HepG2 (cell line): Measurements from ENCODE around the gene DOCK9. TPM values are rescaled to one million over a fixed set of nuclear protein-coding genes. Genes with fewer than 3 reads are reported as not detected.

Experiments used
- ATAC-seq: fragments of 200-7000 bp; cut with Tn5 transposase; 3 replicates; pipeline ENCODE4 v1.9.1; 2020; ENCODE audit warnings: mild to moderate bottlenecking, moderate library complexity
- BruUV-seq: library from RNA; stranded (reverse); fragments of 400-500 nt; replicated peaks from 2 replicates; lab custom pipeline; 2021; lab: Mats Ljungman, UMichigan
- CTCF ChIA-PET: fragments of 300-600 bp; formaldehyde crosslinking; extraction: SDS; loops from one replicate; lab custom pipeline; 2021; ENCODE audit warnings: low total read pairs, inconsistent platforms, low intra/inter-chr PET ratio; lab: Yijun Ruan, JAX
- POLR2A ChIA-PET: fragments of 350-600 bp; sonication (Branson Sonifier 250); formaldehyde crosslinking; loops from one replicate; lab custom pipeline; 2020; ENCODE audit warnings: antibody characterized with exemption, inconsistent platforms; lab: Yijun Ruan, JAX
- DNase-seq: peaks from one replicate; pipeline ENCODE4 v3.0.0-alpha.2; 2015; ENCODE audit warnings: low spot score
- FAIRE-seq: peaks from 3 replicates; lab custom pipeline; 2011; peaks lifted over from hg19 to GRCh38; lab: Jason Lieb, UNC
- H2AFZ ChIP-seq: one replicate; pipeline ENCODE4 v1.6.1; 2011; ENCODE audit warnings: low read length, inconsistent platforms
- H3K27ac ChIP-seq: fragments of 300-600 bp; 3 replicates; pipeline ENCODE4 v1.8.0; 2011; ENCODE audit warnings: mixed run types, mild to moderate bottlenecking, mixed read lengths, low read length, inconsistent platforms; ENCODE audit not compliant: insufficient read depth; ENCODE audit errors: extremely low read length
- H3K27me3 ChIP-seq, 2 experiments: fragments of 200-600 bp in 1 of 2; 2 replicates in 1 of 2; 3 replicates in 1 of 2; pipeline versions ENCODE4 v1.6.0 to v1.8.0; 2011; ENCODE audit warnings: low read length in 2 of 2, mild to moderate bottlenecking in 2 of 2, moderate library complexity in 2 of 2, inconsistent platforms in 1 of 2; ENCODE audit not compliant: insufficient read depth in 2 of 2, control insufficient read depth in 1 of 2
- H3K36me3 ChIP-seq, 2 experiments: fragments of 200-600 bp in 1 of 2; replicated peaks in 1 of 2; 2 replicates in 1 of 2; 3 replicates in 1 of 2; pipeline versions ENCODE4 v1.5.1 to v1.8.0; 2011; ENCODE audit warnings: low read length in 2 of 2, inconsistent platforms in 1 of 2; ENCODE audit not compliant: insufficient read depth in 2 of 2, control insufficient read depth in 1 of 2
- H3K4me1 ChIP-seq: 2 replicates; pipeline ENCODE4 v1.5.1; 2012; ENCODE audit warnings: low read length, inconsistent platforms; ENCODE audit not compliant: insufficient read depth
- H3K4me2 ChIP-seq: 2 replicates; pipeline ENCODE4 v1.6.0; 2011; ENCODE audit warnings: low read depth, low read length, inconsistent platforms
- H3K4me3 ChIP-seq, 3 experiments: fragments of 200-600 bp in 1 of 3; sonication (generic), shearing (Covaris generic) in 1 of 3; replicated peaks in 1 of 3; 2 replicates each; pipeline ENCODE4 v1.5.1; 2011 to 2016; ENCODE audit warnings: low read length in 3 of 3, inconsistent platforms in 2 of 3, low read depth in 2 of 3, mild to moderate bottlenecking in 2 of 3, control low read depth in 1 of 3, mixed read lengths in 1 of 3; ENCODE audit not compliant: insufficient read depth in 1 of 3
- H3K79me2 ChIP-seq: one replicate; pipeline ENCODE4 v1.6.1; 2011; ENCODE audit warnings: low read length, inconsistent platforms; ENCODE audit not compliant: insufficient read depth
- H3K9ac ChIP-seq: 2 replicates; pipeline ENCODE4 v1.6.0; 2011; ENCODE audit warnings: mild to moderate bottlenecking, low read depth, low read length, inconsistent platforms; ENCODE audit not compliant: insufficient read depth
- H3K9me3 ChIP-seq: 2 replicates; pipeline ENCODE4 v1.5.1; 2012; ENCODE audit warnings: mild to moderate bottlenecking, low read length
- H4K20me1 ChIP-seq: 2 replicates; pipeline ENCODE4 v1.6.0; 2011; ENCODE audit warnings: inconsistent platforms, mild to moderate bottlenecking, low read length, moderate library complexity; ENCODE audit not compliant: insufficient read depth
- AGO2 ChIP-seq: fragments of 200-400 bp; formaldehyde crosslinking; optimal IDR thresholded peaks from 2 replicates; pipeline ENCODE3; 2017; ENCODE audit warnings: mild to moderate bottlenecking, low read depth, low read length, moderate library complexity
- CCDC6 ChIP-seq: sonication (generic); formaldehyde crosslinking; IDR thresholded peaks from 2 replicates; pipeline ENCODE4 v1.8.1; 2022; ENCODE audit warnings: mild to moderate bottlenecking, missing genetic modification reagents, moderate library complexity
- CREM ChIP-seq, 2 experiments: sonication (generic) in 1 of 2; formaldehyde crosslinking in 1 of 2; IDR thresholded peaks; 2 replicates each; pipeline versions ENCODE4 v1.4.0 to v1.6.1; 2016 to 2020; ENCODE audit warnings: antibody characterized with exemption in 1 of 2, mild to moderate bottlenecking in 1 of 2, missing genetic modification reagents in 1 of 2
- E2F5 ChIP-seq: sonication (generic); formaldehyde crosslinking; conservative IDR thresholded peaks from 2 replicates; pipeline ENCODE4 v1.4.0; 2020; ENCODE audit warnings: missing genetic modification reagents
- FIP1L1 ChIP-seq: fragments of 200-400 bp; formaldehyde crosslinking; IDR thresholded peaks from 2 replicates; pipeline ENCODE4 v1.6.1; 2018; ENCODE audit warnings: low read depth, mild to moderate bottlenecking, low read length, moderate library complexity, borderline replicate concordance; ENCODE audit not compliant: insufficient read depth
- GFI1 ChIP-seq: sonication (generic); formaldehyde crosslinking; IDR thresholded peaks from 2 replicates; pipeline ENCODE4 v1.5.0; 2020; ENCODE audit warnings: missing genetic modification reagents, mild to moderate bottlenecking, borderline replicate concordance
- KLF13 ChIP-seq: sonication (generic); formaldehyde crosslinking; IDR thresholded peaks from 2 replicates; pipeline ENCODE4 v1.4.0; 2020; ENCODE audit warnings: mild to moderate bottlenecking, missing genetic modification reagents
- SRSF4 ChIP-seq: fragments of 200-400 bp; formaldehyde crosslinking; IDR thresholded peaks from one replicate; pipeline ENCODE4 v1.6.1; 2018; ENCODE audit warnings: mild to moderate bottlenecking, low read depth, low read length, moderate library complexity; ENCODE audit not compliant: poor library complexity, severe bottlenecking
- XRCC5 ChIP-seq: fragments of 200-400 bp; formaldehyde crosslinking; optimal IDR thresholded peaks from 2 replicates; pipeline ENCODE3; 2017; ENCODE audit warnings: mild to moderate bottlenecking, low read length
- ZBTB38 ChIP-seq: sonication (generic); formaldehyde crosslinking; IDR thresholded peaks from 2 replicates; pipeline ENCODE4 v1.5.1; 2020; ENCODE audit warnings: mild to moderate bottlenecking, missing genetic modification reagents
- ZBTB42 ChIP-seq: sonication (generic); formaldehyde crosslinking; IDR thresholded peaks from 2 replicates; pipeline ENCODE4 v1.5.0; 2020; ENCODE audit warnings: mild to moderate bottlenecking, missing genetic modification reagents
- ZBTB49 ChIP-seq: sonication (generic); formaldehyde crosslinking; IDR thresholded peaks from 2 replicates; pipeline ENCODE4 v1.4.0; 2020; ENCODE audit warnings: missing genetic modification reagents, borderline replicate concordance
- ZKSCAN8 ChIP-seq: IDR thresholded peaks from 2 replicates; pipeline ENCODE4 v1.6.1; 2016; ENCODE audit warnings: borderline replicate concordance, missing genetic modification reagents, missing compliant biosample characterization
- ZNF138 ChIP-seq: sonication (generic); formaldehyde crosslinking; IDR thresholded peaks from 2 replicates; pipeline ENCODE4 v1.5.0; 2020; ENCODE audit warnings: mild to moderate bottlenecking, low read depth, missing genetic modification reagents
- ZNF552 ChIP-seq: sonication (generic); formaldehyde crosslinking; IDR thresholded peaks from 2 replicates; pipeline ENCODE4 v1.9.0; 2022; ENCODE audit warnings: missing genetic modification reagents, mild to moderate bottlenecking, borderline replicate concordance
- ZNF792 ChIP-seq: IDR thresholded peaks from 2 replicates; pipeline ENCODE4 v1.6.1; 2016
- ZNF83 ChIP-seq: sonication (generic); formaldehyde crosslinking; IDR thresholded peaks from 2 replicates; pipeline ENCODE4 v1.4.0; 2020; ENCODE audit warnings: missing genetic modification reagents, mild to moderate bottlenecking, borderline replicate concordance
- WGBS: methylation state at CpG from one replicate; pipeline ENCODE4 v1.1.6; 2017; ENCODE audit warnings: low lambda C conversion rate; 5-methylcytosine and 5-hydroxymethylcytosine counted together
- in situ Hi-C: cut with HindIII; loops from 2 replicates; pipeline ENCODE4 v1.10.0; 2017; ENCODE audit warnings: low pct_unique_long_range_greater_than_20kb; ENCODE audit not compliant: extremely low pct_ligation_motif_present
- intact Hi-C: fragments of 100-400 bp; cut with micrococcal nuclease; formaldehyde crosslinking; loops from one replicate; pipeline ENCODE4 v1.10.0; 2022; ENCODE audit not compliant: unreplicated experiment
- polyA plus RNA-seq, 8 experiments: library from polyadenylated mRNA; depleted of rRNA in 3 of 8; stranded (reverse) in 7 of 8; unstranded in 1 of 8; fragments of >200 nt; fragmentation: Illumina TruSeq in 4 of 8; extraction: Trizol in 4 of 8; gene quantifications; 2 replicates each; pipeline versions ENCODE4 v1.2.1 to v1.2.3, GENCODE V29; 2011 to 2016; ENCODE audit warnings: low read depth in 4 of 8, missing spikeins in 1 of 8, mixed read lengths in 1 of 8; ENCODE audit not compliant: insufficient read depth in 1 of 8
- total RNA-seq, 5 experiments: library from RNA; depleted of rRNA; stranded (reverse); fragments of >200 nt; fragmentation: Illumina TruSeq; extraction: Trizol; gene quantifications; 2 replicates each; pipeline ENCODE4 v1.2.3, GENCODE V29; 2016; ENCODE audit warnings: low read depth in 1 of 5

Gene DOCK9
- total and polyA plus RNA-seq, 2 of the 13 experiments (the other 11 are each of a cell fraction or from before 2014, with no cell fraction given), result 0.44 to 0.97 TPM

GRCh38 chr13:98967491-98967890 is 10.4 kb downstream of the DOCK9 start:
- WGBS, result 45% methylated on average over 4 of the region's 4 CpGs
- no TSS peak for BruUV-seq
- DNase-seq, result no peak
- intact Hi-C loops, result no loop called here
- Histone ChIP-seq H3K4me2 (no peak overlapping the region), H3K36me3 (no peaks in the 10 kb centered on the region), H3K9me3 (no peaks in the 10 kb centered on the region), H3K9ac (no peak overlapping the region), H3K4me3 (no peak overlapping the region), H3K27me3 (no peaks in the 10 kb centered on the region), H3K79me2 (no peaks in the 10 kb centered on the region), H2AFZ (no peak overlapping the region), H3K4me1 (no peaks in the 10 kb centered on the region), H3K27ac (no peak overlapping the region), H4K20me1 (no peaks in the 10 kb centered on the region)
- no peak for ATAC-seq
- TF ChIP-seq ZBTB42 (no peak), ZNF552 (CRISPR knock-in tag) (no peak), FIP1L1 (no peak), ZBTB38 (CRISPR knock-in tag) (no peak), ZNF792 (no peak)
- ChIA-PET POLR2A (no interaction called here), CTCF (no interaction called here)
- in situ Hi-C loops, result no loop called here
- FAIRE-seq, result no peak

- FAIRE-seq (no peak), ATAC-seq (no peak), DNase-seq (no peak)
- H3K27me3 ChIP-seq, result no peaks in the 10 kb centered on the region
- H4K20me1 ChIP-seq, result no peaks in the 10 kb centered on the region
- H3K9me3 ChIP-seq, result no peaks in the 10 kb centered on the region
- intact Hi-C loops, result no loop called here
- no peak overlapping the region for H3K4me3 ChIP-seq
- no peak overlapping the region for H3K27ac ChIP-seq
- TF ChIP-seq CREM (IDR thresholded peaks at IDR 0.05), result no peak
- no peak for TF ChIP-seq CREM (CRISPR knock-in tag; IDR thresholded peaks at IDR 0.05)
- no peak for TF ChIP-seq KLF13 (CRISPR knock-in tag)
- TF ChIP-seq CCDC6, result no peak
- no peak for TF ChIP-seq ZNF138 (CRISPR knock-in tag)
- no peak for TF ChIP-seq XRCC5
- no peak for TF ChIP-seq GFI1 (CRISPR knock-in tag)
- TF ChIP-seq ZBTB49 (CRISPR knock-in tag), result no peak
- TF ChIP-seq E2F5 (CRISPR knock-in tag), result no peak
- TF ChIP-seq ZKSCAN8 (CRISPR knock-in tag), result no peak
- no peak for TF ChIP-seq SRSF4
- TF ChIP-seq ZNF83 (CRISPR knock-in tag), result no peak
- no peak for TF ChIP-seq AGO2
- H3K4me2 ChIP-seq, result no peak overlapping the region
- ChIA-PET CTCF (no interaction called here), POLR2A (no interaction called here)
- WGBS, result 62% methylated on average over 11 of the region's 11 CpGs
- H3K79me2 ChIP-seq, result no peaks in the 10 kb centered on the region
- H3K4me1 ChIP-seq, result no peaks in the 10 kb centered on the region
- no TSS peak for BruUV-seq
- H3K9ac ChIP-seq, result no peak overlapping the region
- H2AFZ ChIP-seq, result no peak overlapping the region
- H3K36me3 ChIP-seq, result no peaks in the 10 kb centered on the region
- in situ Hi-C loops, result no loop called here
Measured at GRCh38 chr13:98966019-98966418, 11.8 kb downstream of the DOCK9 start.
